HK-2 (cell line): ENCODE results near the gene TSPAN12.

Source experiments
- DNase-seq: peaks from one replicate; pipeline ENCODE4 v3.0.0-alpha.2; 2018; ENCODE audit not compliant: unreplicated experiment

TSPAN12 gene

GRCh38 chr7:120843109-120843508 lies 14.8 kb downstream of the TSPAN12 start:
- DNase-seq: no peak

- DNase-seq: no peak
Observed at GRCh38 chr7:120842121-120842621, 15.8 kb downstream of the TSPAN12 start.

- no peak for DNase-seq
Observed at GRCh38 chr7:120841608-120842007, 16.3 kb downstream of the TSPAN12 start.

- DNase-seq: no peak
Observed at GRCh38 chr7:120838281-120838682, 19.7 kb downstream of the TSPAN12 start.

GRCh38 chr7:120837599-120837998 lies 20.3 kb downstream of the TSPAN12 start:
- DNase-seq: no peak

GRCh38 chr7:120836556-120837115 lies 21.3 kb downstream of the TSPAN12 start:
- DNase-seq: no peak

- no peak for DNase-seq
Observed at GRCh38 chr7:120834726-120835125, 23.2 kb downstream of the TSPAN12 start.

- DNase-seq: no peak
Observed at GRCh38 chr7:120833546-120833945, 24.4 kb downstream of the TSPAN12 start.

GRCh38 chr7:120832803-120833202 lies 25.1 kb downstream of the TSPAN12 start:
- no peak for DNase-seq

- DNase-seq: no peak
Observed at GRCh38 chr7:120831260-120831659, 26.7 kb downstream of the TSPAN12 start.

- no peak for DNase-seq
Observed at GRCh38 chr7:120829487-120829886, 28.5 kb downstream of the TSPAN12 start.

GRCh38 chr7:120828528-120828927 lies 29.4 kb downstream of the TSPAN12 start:
- no peak for DNase-seq

GRCh38 chr7:120827371-120828118 lies 30.4 kb downstream of the TSPAN12 start:
- DNase-seq: no peak

GRCh38 chr7:120825576-120825975 lies 32.4 kb downstream of the TSPAN12 start:
- DNase-seq: no peak

GRCh38 chr7:120825152-120825551 lies 32.8 kb downstream of the TSPAN12 start:
- DNase-seq: no peak

- no peak for DNase-seq
Observed at GRCh38 chr7:120819861-120820260, 38.1 kb downstream of the TSPAN12 start.

- DNase-seq: no peak
Observed at GRCh38 chr7:120817851-120818250, 40.1 kb downstream of the TSPAN12 start.

GRCh38 chr7:120814253-120814939 lies 43.5 kb downstream of the TSPAN12 start:
- DNase-seq: no peak

GRCh38 chr7:120813546-120814252 lies 44.2 kb downstream of the TSPAN12 start:
- DNase-seq: no peak

GRCh38 chr7:120813089-120813488 lies 44.9 kb downstream of the TSPAN12 start:
- DNase-seq: no peak

GRCh38 chr7:120809260-120809659 lies 48.7 kb downstream of the TSPAN12 start:
- no peak for DNase-seq

- DNase-seq: no peak
Observed at GRCh38 chr7:120807390-120807789, 50.6 kb downstream of the TSPAN12 start.
